NK-92 (cell line): ENCODE data around the gene IGFBP5.

Experiments used
- DNase-seq: peaks from one replicate; lab custom pipeline; 2025; ENCODE audit not compliant: unreplicated experiment; lab: John Stamatoyannopoulos, UW

The IGFBP5 gene

DNA sequence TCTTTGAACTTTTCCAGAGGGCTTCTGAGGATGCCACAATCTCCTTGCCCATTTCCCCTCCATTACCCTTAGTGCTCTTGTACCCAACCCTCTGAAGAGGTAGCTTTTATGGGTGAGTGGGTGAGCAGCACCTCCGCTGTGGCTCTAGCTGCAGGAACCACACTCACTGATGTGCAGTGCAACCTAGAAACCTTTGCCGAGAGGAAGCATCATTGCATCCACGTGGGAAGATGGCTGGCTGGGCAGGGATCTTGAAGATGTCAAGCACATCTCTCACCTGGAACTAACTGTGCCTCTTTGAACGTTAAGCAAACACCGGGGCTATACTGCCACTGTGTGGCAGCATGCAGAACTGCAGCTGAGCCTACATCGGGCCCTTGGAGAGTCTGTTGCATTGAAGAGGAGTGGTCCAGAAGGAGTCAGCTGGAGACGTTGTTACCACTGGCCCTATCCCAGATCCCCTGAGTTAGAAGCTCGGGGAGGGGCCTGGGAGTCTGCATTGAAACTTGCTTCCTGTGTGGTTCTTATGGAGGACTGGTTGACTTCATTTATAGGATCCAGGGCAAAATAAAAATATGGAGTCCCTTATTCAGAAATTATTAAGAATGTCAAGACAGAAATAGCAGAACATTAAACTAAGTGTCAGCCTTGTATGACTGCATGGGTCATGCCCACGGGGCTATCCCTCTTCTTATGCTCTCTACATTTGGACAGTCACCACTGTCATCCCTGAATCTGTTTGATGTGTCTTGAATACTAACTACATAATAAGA, 28.7 kb downstream of the IGFBP5 start:
- no peak for DNase-seq

DNA sequence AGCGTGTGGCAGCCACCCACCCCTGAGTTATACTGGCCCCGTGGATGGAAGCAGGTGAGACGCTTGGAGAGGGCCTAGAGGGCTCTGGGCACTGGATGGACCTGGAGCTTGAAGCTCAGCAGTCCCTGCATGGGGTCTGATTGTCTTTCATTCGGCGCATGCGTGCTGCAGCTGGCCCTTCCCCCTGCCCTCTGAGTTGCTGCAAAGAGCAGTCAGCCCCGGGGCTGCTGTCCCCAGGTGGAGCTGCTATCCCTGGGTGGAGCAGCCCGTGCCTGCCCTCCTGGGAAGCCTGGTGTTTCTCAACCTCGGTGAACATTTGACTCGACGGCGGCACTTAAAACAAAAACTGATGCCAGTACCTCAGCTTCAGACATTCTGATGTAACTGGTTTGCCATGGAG, 29.6 kb downstream of the IGFBP5 start:
- no peak for DNase-seq

DNA sequence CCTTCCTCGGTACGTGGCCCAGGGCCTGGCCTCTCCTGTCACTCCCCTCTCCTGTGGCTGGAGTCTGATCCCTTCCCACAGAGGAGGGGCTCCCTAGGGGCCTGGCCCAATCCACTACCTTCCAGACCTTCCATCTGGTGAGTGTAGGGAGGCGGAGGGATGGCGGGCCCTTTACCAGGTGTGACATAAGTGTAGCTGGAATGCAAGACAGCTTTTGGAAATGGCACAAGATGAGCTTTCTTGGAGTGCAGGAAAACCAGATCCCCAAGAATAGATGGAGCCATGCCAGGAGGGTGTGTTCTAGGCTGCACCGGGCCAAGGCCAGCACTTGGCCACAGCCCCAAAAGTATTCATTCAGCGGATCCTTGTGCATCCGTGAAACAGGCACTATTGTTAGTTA, 30.1 kb downstream of the IGFBP5 start:
- no peak for DNase-seq

DNA sequence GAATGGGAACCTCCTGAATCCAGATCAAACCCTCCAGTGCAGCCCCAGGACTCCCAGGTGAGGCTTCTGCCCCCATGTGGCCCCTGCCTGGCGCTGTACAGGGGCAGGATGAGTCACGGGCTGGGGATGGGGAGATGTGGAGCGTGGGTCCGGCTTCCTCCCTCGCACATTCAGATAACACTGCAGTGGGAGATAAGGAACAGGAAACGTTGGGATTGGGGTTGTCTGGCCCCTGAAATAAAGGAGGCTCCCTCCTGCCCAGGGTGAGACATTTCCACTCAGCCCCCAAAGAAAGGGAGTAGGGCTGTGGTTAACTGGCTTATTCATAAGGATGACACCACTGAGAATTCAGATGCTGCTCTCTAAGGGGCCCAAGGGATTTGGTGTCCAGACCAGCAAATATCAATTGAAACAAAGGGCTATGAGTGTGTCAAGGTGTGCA, 30.7 kb downstream of the IGFBP5 start:
- DNase-seq, result no peak

DNA sequence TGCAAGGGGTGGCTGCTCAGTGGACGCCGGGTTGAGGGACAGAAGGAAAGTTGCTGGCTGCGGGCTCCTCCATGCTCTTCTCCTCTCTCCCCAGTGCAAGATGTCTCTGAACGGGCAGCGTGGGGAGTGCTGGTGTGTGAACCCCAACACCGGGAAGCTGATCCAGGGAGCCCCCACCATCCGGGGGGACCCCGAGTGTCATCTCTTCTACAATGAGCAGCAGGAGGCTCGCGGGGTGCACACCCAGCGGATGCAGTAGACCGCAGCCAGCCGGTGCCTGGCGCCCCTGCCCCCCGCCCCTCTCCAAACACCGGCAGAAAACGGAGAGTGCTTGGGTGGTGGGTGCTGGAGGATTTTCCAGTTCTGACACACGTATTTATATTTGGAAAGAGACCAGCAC, 31.5 kb downstream of the IGFBP5 start:
- DNase-seq, result no peak

DNA sequence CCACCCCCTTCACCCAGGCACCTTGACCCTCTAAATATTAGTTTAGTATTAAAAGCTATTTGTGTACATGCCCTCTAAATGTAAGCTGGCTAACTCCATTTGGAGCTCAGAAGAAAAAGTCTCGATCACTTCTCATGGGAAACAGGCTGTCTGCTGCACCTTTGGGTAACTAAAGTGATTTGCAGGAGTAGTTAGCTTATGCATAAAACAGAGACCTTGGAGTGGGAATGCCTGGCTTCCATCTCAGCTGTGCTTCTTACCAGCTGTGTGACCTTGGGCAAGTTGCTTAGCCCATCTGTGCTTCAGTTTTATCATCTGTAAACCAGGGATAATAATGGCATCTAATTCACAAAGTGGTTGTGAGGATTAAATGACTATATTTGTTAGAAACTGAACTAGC, 32.2 kb downstream of the IGFBP5 start:
- no peak for DNase-seq

DNA sequence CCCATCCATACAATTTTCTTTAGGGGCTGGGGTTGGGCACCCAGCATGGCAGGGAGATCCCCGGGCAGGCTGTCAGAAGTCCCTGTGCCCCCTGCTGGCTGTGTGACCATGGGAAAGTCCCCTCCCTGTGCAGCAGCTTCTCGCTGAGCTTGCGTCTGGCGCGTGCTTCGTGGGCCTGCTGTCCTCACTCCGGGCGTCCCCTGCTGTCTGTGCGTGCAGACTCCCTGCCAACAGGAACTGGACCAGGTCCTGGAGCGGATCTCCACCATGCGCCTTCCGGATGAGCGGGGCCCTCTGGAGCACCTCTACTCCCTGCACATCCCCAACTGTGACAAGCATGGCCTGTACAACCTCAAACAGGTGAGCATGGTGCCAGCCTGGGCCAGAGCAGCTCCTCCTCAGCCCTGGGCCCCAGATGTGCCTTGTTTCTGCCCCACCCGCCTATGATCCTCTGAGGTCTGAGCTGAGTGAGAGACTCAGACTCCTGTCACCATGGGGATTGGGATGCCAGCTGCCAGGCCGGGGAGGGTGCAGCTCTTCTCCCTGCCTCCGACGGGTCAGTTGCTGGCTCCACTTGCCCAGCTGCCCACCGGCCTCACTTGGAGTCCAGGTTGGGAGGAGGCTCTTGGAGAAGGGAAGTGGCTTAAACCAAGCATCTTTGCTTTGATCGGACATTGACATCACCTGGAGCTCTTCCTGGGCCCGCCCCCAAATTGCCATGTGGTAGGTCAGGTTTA, 33.5 kb downstream of the IGFBP5 start:
- no peak for DNase-seq

DNA sequence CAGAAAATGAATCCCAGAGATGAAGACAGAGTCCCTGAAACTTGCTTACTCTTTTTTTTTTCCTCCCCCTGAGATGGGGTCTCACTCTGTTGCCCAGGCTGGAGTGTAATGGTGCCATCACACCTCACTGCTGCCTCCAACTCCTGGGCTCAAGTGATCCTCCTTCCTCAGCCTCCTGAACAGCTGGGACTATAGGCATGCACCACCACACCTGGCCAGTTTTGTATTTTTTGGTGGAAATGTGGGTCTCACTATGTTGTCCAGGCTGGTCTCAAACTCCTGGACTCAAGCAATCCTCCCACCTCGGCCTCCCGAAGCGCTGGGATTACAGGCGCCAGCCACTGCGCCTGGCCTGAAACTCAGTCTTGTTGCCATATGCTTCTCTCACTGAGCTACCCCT, 34.3 kb downstream of the IGFBP5 start:
- DNase-seq, result no peak

DNA sequence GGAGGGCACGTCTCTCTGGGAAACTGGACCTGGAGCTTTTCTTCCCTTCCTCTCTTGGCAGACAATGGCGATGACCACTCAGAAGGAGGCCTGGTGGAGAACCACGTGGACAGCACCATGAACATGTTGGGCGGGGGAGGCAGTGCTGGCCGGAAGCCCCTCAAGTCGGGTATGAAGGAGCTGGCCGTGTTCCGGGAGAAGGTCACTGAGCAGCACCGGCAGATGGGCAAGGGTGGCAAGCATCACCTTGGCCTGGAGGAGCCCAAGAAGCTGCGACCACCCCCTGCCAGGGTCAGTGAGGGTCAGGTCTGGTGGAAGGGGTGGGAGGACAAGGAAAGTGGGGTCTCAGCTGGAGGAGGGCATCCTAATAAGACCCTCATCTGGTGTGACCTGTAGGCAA, 34.9 kb downstream of the IGFBP5 start:
- DNase-seq, result no peak

DNA sequence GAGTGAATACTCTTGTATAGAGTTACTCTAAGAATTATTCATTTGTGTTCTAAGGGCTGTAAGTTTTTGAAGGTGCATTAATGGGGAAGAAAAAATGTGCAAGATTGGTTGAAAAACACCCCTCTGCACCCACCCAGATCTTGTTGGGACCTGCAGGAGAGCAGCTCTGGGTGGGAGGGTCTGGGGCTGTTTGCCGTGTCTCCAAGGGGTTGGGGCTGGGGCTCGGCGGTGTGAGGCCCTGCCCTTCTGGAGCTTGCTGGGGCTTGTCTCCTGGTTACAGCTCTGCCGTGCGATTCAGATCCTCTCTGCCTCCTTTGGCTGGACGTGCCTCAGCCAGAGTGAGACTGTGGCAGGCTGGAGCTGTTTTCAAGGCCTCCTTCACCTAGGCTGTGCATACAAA, 36.1 kb downstream of the IGFBP5 start:
- no peak for DNase-seq

DNA sequence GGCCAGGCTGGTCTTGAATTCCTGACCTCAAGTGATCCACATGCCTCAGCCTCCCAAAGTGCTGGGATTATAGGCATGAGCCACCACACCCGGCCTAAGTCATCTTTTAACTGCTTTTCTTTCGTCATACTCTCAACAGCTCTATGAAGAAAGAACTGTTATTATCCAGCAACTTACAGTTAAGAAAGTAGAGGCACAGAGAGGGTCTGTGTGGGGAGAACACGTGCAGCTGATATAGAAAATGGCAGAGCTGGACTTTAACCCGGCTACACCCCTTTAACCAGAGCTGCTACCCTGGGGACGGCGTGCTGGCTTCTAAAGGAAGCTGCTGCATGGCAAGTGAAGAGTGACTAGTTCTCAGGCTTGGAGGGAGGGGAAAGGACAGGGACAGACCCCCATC, 36.6 kb downstream of the IGFBP5 start:
- DNase-seq, result no peak

DNA sequence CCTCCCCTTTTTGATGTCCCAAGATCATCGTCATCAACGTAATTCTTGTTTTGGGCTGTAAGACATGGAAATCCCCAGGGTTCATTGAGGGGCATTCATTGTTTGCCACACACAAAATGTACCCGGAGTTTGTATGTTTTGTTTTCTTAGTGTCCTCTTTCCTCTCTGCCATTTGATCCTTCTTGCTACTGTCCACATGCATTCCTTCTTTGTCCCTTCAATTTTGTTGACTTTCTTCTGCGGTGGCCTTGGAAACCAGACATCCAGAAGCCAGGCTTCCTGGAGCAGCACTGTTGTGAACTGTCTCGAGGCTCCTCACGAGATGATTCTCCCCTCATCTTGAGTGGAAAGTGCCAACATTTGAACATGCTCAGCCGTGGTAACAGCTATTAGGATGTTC, 37.4 kb downstream of the IGFBP5 start:
- DNase-seq, result no peak

DNA sequence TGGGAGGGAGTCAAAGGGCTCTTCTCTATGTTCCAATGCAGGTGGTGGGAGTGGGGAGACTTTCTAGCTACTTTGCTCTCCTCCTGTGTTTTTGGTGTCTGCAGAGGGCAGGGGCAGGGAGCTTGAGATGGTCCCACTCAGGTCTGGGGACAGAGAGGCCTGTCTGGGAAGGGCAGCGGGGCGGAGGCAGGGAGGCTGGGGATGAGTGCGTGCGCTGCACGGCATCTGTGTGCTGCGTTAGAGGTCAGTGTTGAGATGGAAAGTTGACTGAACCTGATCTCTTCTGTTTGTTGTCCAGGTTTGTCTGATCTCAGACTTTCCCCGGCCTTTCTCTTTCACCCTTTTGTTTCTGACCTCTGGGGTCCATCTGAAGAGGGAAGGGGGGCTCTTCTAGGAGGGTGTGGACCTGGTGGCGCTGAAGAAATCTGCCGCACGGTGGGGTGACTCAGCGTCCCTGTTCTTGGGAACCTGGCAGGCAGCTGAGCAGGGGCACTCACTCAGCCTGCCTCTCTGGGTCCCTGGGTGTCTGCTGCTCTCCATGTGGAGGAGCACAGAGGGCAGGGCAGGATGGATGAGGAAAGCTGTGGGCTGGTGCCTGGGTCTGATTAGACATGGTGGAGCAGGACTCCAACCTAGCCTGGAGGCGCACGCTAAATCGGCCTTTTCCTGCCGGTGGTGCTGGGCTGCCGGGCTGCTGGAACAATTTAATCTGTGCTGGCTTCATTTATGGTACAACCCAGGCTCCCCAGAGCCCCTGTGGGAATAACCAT, 38.1 kb downstream of the IGFBP5 start:
- no peak for DNase-seq

DNA sequence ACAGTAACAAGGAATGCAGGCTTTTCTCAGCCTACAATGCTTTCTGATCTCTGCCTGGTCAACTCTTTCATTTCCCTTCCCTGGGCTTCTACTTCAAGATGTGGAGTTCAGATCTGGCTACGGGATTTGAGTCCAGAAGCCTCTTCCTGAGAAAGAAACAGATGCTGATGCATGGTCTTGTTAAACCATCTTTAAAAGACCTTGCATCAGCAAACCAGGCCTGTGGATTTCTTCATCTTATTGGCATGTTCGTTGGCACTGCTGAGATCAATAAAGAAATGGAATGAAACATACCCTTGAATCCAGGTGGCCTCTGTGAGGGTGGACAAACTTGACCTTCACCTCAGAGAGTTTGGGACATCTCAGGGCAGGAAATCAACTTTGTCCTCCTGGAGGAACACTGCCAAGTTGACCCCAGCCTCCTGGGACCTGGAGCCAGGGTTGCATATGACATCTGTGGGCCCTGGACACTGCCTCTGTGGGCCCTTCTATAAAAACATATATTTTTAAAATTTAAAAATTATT, 40.8 kb downstream of the IGFBP5 start:
- DNase-seq, result no peak

DNA sequence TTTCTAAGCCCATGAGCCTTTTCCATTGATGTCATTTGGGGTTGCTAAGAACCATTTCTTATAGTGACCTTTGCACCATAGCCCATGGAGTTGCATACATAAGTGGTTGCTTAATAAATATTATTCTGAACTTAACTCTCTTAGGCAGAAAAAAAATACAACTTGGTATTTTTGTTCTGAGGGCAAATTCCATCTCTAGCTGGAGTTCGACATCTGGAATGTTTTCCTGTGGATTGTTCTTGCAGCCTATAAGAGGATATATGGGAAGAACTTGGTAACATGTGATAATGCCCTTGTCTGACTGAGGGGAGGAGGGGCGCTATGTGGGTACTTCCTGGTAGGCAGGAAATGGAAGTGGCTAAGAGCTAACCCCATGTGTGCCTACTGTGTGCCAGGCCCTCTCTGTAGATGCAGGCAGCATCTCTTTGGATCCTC, 41.4 kb downstream of the IGFBP5 start:
- DNase-seq, result no peak

DNA sequence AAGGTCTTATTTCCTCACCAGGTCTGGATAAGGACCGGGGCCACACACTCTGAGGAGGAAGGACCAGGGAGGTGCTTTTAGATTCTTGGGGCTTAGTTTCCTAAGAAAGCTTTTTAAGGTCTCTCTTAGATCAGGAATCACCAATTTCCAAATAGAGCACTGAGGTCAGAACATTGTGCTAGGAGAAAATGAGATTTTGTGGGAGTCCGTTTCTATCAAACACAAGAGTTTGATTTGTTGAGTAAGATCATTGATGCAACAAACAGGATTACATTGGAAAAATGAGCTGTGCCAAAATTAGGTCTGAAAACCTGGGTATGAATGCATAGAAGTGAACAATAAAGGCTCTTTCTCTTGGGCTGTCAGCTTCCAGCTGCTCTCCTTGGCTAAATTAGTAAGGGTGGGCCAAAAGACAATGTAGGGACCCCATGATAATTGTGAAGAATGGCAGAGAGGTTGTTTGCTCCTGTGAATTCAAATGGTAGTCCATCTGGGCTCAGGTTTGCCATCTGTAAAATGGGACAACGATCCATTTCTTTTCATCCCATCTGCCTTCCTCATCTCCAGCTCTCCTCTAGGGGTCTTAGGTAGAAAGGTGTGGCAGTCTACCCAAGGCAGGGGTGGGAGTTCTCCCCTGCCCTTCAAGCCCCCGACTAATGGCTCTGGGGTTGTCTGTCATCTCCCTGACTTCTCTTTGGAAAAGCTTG, 42.1 kb downstream of the IGFBP5 start:
- DNase-seq, result no peak

DNA sequence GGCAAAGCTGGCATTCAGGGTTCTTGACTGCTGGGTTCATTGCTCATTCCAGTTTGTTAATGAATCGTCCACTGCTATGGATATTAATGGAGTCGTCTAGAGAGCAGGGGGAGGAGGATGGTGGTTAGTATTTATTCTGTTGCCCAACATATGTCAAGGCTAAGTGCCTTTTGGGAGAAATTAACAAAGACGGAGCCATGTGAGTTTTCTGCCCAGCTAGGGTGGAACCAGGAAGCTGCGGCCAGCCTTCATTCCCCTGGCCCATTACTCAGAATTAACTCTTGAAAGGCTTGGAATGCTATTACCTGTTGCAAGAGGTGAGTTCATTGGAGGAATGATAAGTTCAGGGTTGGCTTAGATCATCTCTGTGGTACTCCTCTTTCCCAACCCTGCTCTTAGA, 42.8 kb downstream of the IGFBP5 start:
- no peak for DNase-seq

DNA sequence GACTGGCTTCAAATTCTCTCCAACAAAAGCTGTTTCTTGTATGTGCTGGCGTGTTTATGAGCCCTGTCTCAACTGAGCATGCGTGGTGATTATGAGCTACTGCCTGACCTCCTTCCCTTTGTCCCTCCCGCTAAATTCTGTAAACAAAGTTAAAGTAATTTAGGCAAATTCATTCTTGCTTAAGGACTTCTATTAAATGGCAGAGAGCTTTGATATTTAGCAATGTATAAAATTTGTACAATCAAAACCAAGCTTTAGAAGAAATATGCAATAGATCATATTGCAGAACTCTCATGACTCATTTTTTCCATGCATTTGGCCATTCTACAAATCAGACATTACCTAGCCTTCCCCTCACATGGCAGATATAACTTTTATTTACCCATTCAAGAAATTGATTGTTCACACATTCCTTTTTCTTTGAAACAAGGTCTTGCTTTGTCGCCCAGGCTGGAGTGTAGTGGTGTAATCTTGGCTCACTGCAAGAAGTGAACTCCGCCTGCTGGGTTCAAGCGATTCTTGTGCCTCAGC, 43.9 kb downstream of the IGFBP5 start:
- DNase-seq, result no peak

DNA sequence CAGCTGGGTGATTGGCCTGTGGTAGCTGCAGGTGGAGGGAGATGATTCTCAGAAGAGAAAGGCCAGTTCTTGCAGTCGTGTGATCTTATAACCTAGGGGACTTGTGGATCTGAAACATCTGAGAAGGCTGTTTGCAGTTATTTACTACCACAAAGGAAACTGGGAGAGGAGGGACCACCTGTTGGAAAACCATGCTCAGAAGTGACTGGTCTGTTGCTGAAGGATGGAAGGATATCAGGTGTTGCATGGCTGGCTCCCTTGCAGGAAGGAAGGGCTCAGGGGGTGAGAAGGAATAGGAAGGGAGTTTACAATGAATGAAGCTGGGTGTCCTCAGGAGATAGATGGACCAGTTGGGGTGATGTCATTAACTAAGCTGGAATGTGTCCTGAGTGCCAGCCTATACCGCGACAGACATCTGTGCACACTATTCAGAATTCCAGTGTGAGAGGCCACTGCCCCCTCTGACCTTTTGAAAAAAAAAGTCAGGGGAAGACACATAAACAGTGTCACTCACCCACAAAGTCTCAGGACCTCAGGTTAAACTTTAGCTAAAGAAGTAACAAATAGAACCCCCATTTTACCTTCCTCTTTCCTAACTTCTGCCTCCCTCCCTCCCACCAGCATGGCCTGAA, 44.6 kb downstream of the IGFBP5 start:
- no peak for DNase-seq

DNA sequence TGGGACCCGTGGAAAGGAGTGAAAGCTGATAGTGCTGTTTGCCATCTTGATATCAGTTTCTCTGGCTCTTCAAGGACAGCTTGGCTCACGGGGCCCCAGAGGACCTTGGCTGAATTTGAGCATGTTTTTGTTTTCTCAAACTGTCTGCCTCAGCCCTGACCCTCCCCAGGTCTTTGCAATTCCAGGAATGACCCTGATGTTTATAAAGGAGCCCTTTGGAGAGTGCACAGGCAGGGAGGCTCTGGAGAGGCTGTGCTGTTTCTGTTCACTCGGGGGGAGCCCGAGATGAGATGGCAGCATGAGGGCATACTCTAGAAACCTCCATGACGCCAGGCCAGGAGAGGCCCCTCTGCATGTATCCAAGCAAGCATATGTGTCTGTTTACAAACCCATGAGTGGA, 45.8 kb downstream of the IGFBP5 start:
- DNase-seq, result no peak
